Activated CD4-positive, alpha-beta memory T cell treated with anti-CD3 and anti-CD28 coated beads for 36 hours (primary cell): ENCODE results near the gene CACNA1C. TPM values are rescaled to one million over a fixed set of nuclear protein-coding genes. Genes with fewer than 3 reads are reported as not detected.

Experiments
- CTCF ChIA-PET: fragments of 350-600 bp; sonication (Branson Sonifier 250); formaldehyde crosslinking; loops from one replicate; lab custom pipeline; 2021; ENCODE audit warnings: antibody characterized with exemption, inconsistent platforms; lab: Charles Lee
- POLR2A ChIA-PET: fragments of 350-600 bp; sonication (Branson Sonifier 250); formaldehyde crosslinking; loops from one replicate; lab custom pipeline; 2021; ENCODE audit warnings: antibody characterized with exemption; lab: Charles Lee
- DNase-seq: peaks from one replicate; pipeline ENCODE4 v3.0.0-alpha.2; 2020
- H3K27ac Mint-ChIP-seq: one replicate; pipeline ENCODE4 v1.8.0; 2021; ENCODE audit warnings: mixed read lengths
- H3K27me3 Mint-ChIP-seq: one replicate; pipeline ENCODE4 v1.8.0; 2021; ENCODE audit warnings: mixed read lengths
- H3K36me3 Mint-ChIP-seq: one replicate; pipeline ENCODE4 v1.8.0; 2021; ENCODE audit warnings: mixed read lengths
- H3K4me1 Mint-ChIP-seq: one replicate; pipeline ENCODE4 v1.8.0; 2021; ENCODE audit warnings: low read depth, mixed read lengths
- H3K4me3 Mint-ChIP-seq: one replicate; pipeline ENCODE4 v1.8.0; 2021; ENCODE audit warnings: mild to moderate bottlenecking, mixed read lengths
- H3K9me3 Mint-ChIP-seq: one replicate; pipeline ENCODE4 v1.8.0; 2021; ENCODE audit warnings: mixed read lengths
- intact Hi-C: fragments of 100-400 bp; cut with micrococcal nuclease; formaldehyde crosslinking; loops from one replicate; pipeline ENCODE4 v1.15.1; 2023
- total RNA-seq, 2 experiments: library from RNA; stranded (reverse); gene quantifications; one replicate each; pipeline ENCODE4 v1.2.3, GENCODE V29; 2021

Gene CACNA1C
- total RNA-seq, 2 experiments from 2014 or later = 0.07 to 0.12 TPM

DNA sequence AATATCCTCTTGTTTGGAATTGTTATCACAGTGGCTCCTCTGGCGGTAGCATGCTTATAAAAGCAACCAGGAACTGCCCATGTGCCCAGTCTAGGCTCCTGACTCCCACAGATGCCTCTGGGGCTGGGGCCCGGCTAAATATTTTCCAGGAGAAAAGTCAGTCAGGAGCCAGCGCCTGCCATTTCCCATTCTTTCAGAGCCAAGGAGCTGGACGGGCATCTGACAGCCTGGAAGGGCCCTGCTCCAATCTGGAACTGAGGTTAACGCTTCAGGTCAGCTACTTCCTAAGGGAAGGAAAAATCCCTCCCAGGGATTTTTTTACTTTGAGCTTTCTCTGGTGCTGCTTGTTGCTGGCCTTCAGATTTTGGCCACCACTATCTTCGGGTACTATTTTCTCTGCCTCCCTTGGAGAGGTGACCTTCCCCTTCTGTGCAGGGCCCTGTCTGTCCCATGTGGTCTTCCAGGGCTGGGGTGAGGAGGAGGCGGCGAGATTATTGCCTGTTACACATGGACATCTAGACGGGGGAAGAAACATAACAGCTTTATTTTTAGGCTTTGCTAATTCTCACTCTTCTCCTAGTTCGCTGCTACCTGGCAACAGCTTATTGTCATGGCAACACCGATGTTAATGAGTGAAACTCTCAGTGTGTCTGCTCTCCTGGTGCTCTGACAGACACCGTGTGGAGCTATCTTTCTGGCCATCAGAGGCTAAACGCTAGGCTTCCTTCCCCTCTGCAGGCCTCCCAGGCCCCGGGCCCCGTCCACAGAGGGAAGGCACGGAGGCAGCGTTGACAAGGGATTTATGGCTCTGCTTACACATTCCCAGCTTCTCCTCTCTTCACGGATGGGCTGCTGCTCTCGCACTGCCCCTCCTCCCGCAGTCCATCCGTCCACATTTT is 160.4 kb downstream of the CACNA1C start:
- H3K27me3 Mint-ChIP-seq = no peaks in the 10 kb centered on the region
- ChIA-PET POLR2A (no interaction called here), CTCF (interaction anchor here (0.6 kb wide), 1 partner anchor 200 kb away, joined by 3 read pairs; no protein-coding TSS in a partner anchor)
- H3K27ac Mint-ChIP-seq = no peak overlapping the region
- H3K9me3 Mint-ChIP-seq = no peaks in the 10 kb centered on the region
- H3K36me3 Mint-ChIP-seq = no peaks in the 10 kb centered on the region
- no peaks in the 10 kb centered on the region for H3K4me1 Mint-ChIP-seq
- intact Hi-C loops = no loop called here
- no peak for DNase-seq
- H3K4me3 Mint-ChIP-seq = no peak overlapping the region

DNA sequence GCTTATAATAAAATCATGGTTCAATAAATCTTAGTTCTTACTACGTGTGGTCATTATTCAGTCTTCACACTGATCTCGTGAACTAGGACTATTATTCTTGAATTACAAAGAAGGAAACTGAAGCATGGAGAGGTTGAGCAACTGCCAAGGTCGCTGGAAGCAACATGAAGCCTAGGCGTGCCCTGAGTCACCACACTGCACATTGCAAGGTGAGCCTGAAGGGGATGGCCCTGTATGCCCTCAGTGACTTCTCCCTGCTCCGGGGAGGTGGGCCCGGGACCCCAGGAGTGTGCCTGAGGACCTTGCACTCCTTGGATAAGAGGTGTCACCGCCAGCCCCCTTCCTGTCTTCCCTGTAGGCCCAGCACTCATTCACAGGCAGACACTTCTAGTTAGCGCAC is 161.6 kb downstream of the CACNA1C start:
- Mint-ChIP-seq H3K27ac (no peak overlapping the region), H3K27me3 (no peaks in the 10 kb centered on the region), H3K9me3 (no peaks in the 10 kb centered on the region), H3K36me3 (no peaks in the 10 kb centered on the region), H3K4me1 (no peaks in the 10 kb centered on the region), H3K4me3 (no peak overlapping the region)
- ChIA-PET POLR2A (no interaction called here), CTCF (no interaction called here)
- DNase-seq = no peak
- intact Hi-C loops = no loop called here

DNA sequence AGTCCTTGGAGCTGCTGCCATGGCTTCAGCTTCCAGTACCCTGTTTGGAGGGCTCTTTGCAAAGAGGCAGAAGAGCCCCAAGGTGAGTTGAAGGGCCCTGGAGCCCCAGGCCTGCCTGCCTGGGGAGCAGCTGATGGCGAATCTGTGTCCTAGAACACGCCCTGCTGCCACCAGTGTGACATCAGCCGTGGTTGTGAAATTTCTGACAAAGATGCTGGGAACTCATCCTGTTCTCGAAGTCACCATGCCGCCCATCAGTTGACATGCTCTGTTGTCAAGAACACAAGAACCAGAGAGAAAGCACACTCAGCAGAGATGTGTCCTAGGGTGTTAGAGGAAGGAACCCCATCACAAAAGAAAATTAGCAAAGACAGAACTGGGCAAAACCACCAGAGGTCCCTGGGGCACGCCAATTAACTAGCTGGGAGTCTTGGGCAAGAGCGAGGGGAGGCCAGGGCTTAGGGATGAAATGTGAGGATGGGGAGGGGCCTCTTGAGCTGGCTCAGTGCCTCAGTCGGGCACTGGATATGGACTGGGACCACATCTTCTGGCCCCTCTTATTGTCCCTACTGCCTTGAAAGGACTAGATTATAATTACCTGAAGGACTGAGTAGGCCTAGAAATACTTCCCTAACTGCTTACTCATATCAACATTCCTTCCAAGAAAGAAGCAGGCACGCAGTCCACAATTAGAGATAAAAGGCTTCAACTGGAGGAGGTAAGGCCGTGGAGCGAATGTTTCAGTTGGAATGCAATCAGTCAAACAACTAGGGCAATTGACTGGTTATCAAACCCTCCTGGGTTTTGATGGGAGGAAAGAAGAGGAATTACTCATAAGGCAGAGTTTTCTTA is 163.1 kb downstream of the CACNA1C start:
- Mint-ChIP-seq H3K36me3 (no peaks in the 10 kb centered on the region), H3K9me3 (no peaks in the 10 kb centered on the region), H3K4me3 (no peak overlapping the region), H3K27me3 (peaks cover 4% of the 10 kb centered on the region), H3K27ac (no peak overlapping the region), H3K4me1 (no peaks in the 10 kb centered on the region)
- POLR2A ChIA-PET = no interaction called here
- CTCF ChIA-PET = no interaction called here
- DNase-seq = no peak
- intact Hi-C loops = no loop called here

DNA sequence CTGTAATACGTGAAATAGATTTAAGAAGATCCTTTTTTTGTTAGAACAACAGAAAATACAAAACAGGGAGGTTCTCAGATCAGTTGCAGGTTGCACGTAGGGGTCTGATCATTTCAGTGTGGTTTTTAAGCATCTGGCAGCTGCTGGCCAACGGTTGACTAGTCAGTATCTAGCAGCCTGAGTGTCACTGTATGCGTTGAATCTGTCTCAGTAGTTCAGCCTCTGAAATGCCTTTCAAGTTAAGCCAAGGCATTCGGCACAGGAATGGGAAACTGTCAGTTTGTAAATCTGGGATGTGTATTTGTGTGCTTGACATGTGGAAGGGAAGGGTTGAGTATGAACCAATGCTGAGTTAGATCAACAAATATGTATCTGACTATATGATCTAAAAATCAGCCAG is 165.9 kb downstream of the CACNA1C start:
- H3K27ac Mint-ChIP-seq = no peak overlapping the region
- peaks cover 6% of the 10 kb centered on the region for H3K27me3 Mint-ChIP-seq

DNA sequence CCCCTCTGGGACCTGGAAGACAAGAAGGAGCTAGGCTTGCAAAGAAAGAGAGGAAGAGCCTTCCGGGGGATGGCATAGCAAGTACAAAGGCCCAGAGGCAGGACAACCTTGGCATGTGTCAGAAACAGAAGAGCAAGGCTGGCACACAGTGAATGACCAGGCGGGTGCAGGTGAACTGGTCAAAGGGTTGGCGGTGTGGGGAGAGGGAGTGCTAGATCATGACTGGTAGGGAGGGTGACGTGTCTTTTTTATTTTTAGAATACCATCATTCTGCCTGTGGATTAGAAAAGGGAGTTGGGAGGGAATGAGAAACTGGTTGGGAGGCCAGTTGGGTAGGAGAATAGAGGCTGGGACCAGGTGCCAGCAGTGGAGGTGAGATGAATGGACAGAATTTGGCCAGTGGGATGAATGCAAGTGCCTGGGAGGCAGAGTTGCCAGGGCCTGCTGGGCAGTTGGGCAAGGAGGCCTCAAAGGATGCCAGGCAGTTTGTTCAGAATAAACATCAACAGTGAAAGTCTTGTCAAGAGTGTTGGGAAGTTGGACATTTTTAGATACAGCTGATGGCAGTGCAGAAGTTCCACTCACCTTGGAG is 168.3 kb downstream of the CACNA1C start:
- Mint-ChIP-seq H3K4me1 (no peaks in the 10 kb centered on the region), H3K4me3 (no peak overlapping the region), H3K9me3 (no peaks in the 10 kb centered on the region), H3K27ac (no peak overlapping the region), H3K36me3 (no peaks in the 10 kb centered on the region), H3K27me3 (peaks cover 6% of the 10 kb centered on the region)
- CTCF ChIA-PET = no interaction called here
- intact Hi-C loops = no loop called here
- POLR2A ChIA-PET = no interaction called here
- DNase-seq = no peak

More for the DNA sequence above, 165.9 kb downstream of the CACNA1C start:
- ChIA-PET POLR2A (no interaction called here), CTCF (no interaction called here)
- no peaks in the 10 kb centered on the region for H3K9me3 Mint-ChIP-seq
- H3K4me1 Mint-ChIP-seq = no peaks in the 10 kb centered on the region
- intact Hi-C loops = no loop called here
- no peak for DNase-seq
- no peak overlapping the region for H3K4me3 Mint-ChIP-seq
- no peaks in the 10 kb centered on the region for H3K36me3 Mint-ChIP-seq

DNA sequence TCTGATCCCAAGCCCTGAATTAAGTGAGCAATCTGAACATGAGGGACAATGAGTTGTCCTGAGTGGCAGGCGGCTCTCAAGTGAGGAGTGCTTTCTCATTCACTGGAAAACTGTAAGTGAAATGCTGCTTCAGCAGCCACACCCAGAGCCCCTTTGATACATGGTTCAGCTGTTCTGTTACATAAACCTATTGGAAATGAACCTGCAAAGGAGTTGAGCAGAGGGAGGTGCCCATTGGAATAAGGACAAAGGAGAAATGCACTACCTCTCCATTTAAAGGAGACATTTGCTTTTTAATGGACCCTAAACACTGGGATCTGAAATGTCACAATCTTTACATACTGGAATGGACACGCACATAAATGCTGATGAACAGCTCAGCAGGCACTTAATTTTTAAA is 169.9 kb downstream of the CACNA1C start:
- intact Hi-C loops = no loop called here
- Mint-ChIP-seq H3K27ac (no peak overlapping the region), H3K4me1 (no peaks in the 10 kb centered on the region), H3K36me3 (no peaks in the 10 kb centered on the region), H3K9me3 (no peaks in the 10 kb centered on the region), H3K4me3 (no peak overlapping the region), H3K27me3 (peaks cover 12% of the 10 kb centered on the region)
- DNase-seq = no peak
- CTCF ChIA-PET = no interaction called here
- POLR2A ChIA-PET = no interaction called here

DNA sequence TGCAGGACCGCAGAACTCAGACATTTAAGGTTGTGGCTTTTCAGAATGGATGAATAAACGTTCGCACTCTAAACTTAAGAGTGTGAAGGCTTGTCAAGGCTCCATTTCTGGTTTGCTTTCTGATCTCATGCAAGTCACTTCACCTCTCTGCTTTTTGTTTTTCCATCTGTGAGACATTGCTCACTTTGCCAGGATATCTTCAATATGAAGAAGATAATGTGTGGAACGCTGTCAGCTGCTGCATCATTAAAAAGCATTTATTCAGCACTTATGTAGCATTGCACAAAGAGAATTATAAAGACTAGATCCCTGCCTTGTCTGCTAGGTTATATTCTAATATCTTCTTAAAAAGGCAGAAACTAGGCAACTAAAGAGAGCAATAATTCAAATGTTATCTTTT is 172.2 kb downstream of the CACNA1C start:
- intact Hi-C loops = no loop called here
- CTCF ChIA-PET = no interaction called here
- POLR2A ChIA-PET = no interaction called here
- no peak for DNase-seq
- H3K4me3 Mint-ChIP-seq = no peak overlapping the region
- peaks cover 25% of the 10 kb centered on the region for H3K27me3 Mint-ChIP-seq
- H3K4me1 Mint-ChIP-seq = no peaks in the 10 kb centered on the region
- no peak overlapping the region for H3K27ac Mint-ChIP-seq
- H3K36me3 Mint-ChIP-seq = no peaks in the 10 kb centered on the region
- H3K9me3 Mint-ChIP-seq = no peaks in the 10 kb centered on the region

DNA sequence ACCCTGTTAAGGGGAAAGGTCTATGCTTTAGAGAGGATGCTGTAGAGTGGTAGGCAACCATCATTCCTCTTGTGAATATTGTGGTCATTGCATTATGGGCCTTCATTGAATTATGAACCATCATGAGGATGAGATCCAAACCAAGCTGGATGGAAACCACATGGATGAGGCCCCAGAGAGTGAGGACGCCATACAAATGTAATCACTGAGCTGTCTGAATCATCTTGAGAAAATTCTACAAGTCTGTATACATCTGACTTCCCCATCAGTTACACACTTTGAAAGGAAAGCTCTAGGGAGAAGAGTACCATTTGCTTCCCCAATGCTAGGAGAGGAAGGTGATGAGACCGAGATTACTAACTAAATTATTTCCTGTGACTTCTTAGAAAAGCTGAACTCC is 172.9 kb downstream of the CACNA1C start:
- POLR2A ChIA-PET = no interaction called here
- intact Hi-C loops = no loop called here
- H3K9me3 Mint-ChIP-seq = no peaks in the 10 kb centered on the region
- CTCF ChIA-PET = no interaction called here
- no peak for DNase-seq
- no peak overlapping the region for H3K4me3 Mint-ChIP-seq
- H3K27ac Mint-ChIP-seq = no peak overlapping the region
- no peaks in the 10 kb centered on the region for H3K4me1 Mint-ChIP-seq
- H3K27me3 Mint-ChIP-seq = peaks cover 24% of the 10 kb centered on the region
- H3K36me3 Mint-ChIP-seq = no peaks in the 10 kb centered on the region

DNA sequence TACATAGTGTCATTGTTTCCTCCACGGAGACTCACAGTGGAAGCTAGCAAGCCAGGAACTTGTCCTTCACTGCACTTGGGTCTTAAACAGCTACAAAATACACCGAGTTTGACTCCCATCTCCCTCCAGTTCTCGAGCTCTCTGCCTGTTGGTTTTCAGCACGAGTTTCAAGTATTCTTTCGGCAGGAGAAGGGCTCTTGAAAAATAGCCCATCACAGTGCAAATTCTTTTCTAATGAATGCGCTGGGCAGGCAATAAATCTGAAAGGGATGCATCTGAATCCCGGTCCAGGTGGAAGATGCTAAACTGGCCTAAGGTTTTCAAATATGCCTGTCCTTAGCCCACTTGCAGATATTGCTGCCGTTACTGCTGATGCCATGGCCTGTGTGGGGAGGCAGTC is 173.9 kb downstream of the CACNA1C start:
- H3K27me3 Mint-ChIP-seq = peaks cover 22% of the 10 kb centered on the region
- POLR2A ChIA-PET = no interaction called here
- H3K4me3 Mint-ChIP-seq = no peak overlapping the region
- H3K4me1 Mint-ChIP-seq = no peaks in the 10 kb centered on the region
- DNase-seq = no peak
- H3K36me3 Mint-ChIP-seq = no peaks in the 10 kb centered on the region
- intact Hi-C loops = no loop called here
- H3K27ac Mint-ChIP-seq = no peak overlapping the region
- CTCF ChIA-PET = interaction anchor here (0.6 to 1.0 kb wide), 2 partner anchors 8 to 64 kb away, joined by 3 read pairs; no protein-coding TSS in a partner anchor
- no peaks in the 10 kb centered on the region for H3K9me3 Mint-ChIP-seq

DNA sequence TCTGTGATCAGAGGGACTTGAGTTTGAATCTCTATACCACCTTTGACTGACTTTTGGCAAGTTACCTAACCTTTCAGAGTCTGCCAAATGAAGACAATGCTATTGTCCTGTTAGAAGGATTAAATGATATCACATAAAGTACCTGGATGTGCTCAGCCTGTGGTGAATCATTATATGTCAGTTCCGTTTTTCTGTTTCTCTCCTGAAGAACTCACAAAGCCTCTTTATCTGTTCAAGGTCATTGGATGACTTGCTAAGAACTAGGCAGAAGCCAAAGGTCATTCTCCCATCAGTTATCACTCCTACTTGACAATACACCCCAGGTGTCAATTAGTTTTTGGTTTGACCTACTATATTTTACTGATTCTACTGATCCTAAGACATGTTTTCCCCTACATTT is 174.6 kb downstream of the CACNA1C start:
- intact Hi-C loops = no loop called here
- Mint-ChIP-seq H3K36me3 (no peaks in the 10 kb centered on the region), H3K4me3 (no peak overlapping the region), H3K27me3 (peaks cover 22% of the 10 kb centered on the region), H3K9me3 (no peaks in the 10 kb centered on the region), H3K4me1 (no peaks in the 10 kb centered on the region), H3K27ac (no peak overlapping the region)
- DNase-seq = no peak
- ChIA-PET CTCF (no interaction called here), POLR2A (no interaction called here)

DNA sequence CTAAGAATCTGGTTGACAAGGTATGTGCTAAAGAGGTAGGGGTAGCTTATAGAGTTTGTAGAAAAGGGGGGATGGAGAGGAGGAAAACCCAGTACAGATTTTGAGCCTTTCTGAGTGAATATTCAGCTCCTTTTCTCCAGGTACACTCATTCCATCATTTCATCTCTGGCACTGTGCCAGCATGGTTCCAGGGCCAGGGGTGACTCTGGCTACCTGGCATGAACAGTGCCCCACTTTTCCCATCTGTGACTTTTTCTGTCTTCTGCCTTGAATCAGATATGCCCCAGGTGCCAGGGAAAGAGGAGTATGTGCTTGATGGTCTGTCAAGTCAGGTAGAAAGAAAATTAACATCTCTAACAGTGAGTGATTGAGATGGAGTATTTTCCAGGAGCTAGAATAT is 175.7 kb downstream of the CACNA1C start:
- no peak for DNase-seq
- Mint-ChIP-seq H3K27ac (no peak overlapping the region), H3K36me3 (no peaks in the 10 kb centered on the region), H3K9me3 (no peaks in the 10 kb centered on the region), H3K4me1 (no peaks in the 10 kb centered on the region), H3K27me3 (peaks cover 22% of the 10 kb centered on the region), H3K4me3 (no peak overlapping the region)
- POLR2A ChIA-PET = no interaction called here
- intact Hi-C loops = no loop called here
- CTCF ChIA-PET = no interaction called here
